Measurements from ENCODE around the gene MTMR12.
"Not testable (repeated sequence)": the region's sequence is repeated elsewhere in the genome, so short reads cannot be mapped to it uniquely, and the experiment has no call there.

DNA sequence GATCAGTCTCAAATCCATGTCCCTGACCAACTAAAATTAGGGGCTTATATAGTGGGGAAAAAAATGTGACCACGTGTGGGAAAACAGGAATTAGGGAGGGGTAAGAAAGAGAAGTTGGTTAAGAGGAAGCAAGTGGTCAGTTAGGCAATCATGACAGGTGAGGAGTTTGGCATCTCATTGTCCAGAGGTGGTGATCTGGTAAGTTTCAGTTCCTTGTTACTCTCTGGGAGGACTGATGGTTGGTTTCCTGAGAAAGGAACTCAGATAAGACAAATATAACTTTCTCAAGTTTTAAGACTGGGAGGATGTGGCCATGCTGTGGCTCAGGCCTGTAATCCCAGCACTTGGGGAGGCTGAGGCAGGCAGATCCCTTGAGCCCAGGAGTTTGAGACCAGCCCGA, 9.0 kb upstream of the MTMR12 start:
- TF ChIP-seq, protein P1, sequence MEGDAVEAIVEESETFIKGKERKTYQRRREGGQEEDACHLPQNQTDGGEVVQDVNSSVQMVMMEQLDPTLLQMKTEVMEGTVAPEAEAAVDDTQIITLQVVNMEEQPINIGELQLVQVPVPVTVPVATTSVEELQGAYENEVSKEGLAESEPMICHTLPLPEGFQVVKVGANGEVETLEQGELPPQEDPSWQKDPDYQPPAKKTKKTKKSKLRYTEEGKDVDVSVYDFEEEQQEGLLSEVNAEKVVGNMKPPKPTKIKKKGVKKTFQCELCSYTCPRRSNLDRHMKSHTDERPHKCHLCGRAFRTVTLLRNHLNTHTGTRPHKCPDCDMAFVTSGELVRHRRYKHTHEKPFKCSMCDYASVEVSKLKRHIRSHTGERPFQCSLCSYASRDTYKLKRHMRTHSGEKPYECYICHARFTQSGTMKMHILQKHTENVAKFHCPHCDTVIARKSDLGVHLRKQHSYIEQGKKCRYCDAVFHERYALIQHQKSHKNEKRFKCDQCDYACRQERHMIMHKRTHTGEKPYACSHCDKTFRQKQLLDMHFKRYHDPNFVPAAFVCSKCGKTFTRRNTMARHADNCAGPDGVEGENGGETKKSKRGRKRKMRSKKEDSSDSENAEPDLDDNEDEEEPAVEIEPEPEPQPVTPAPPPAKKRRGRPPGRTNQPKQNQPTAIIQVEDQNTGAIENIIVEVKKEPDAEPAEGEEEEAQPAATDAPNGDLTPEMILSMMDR (IDR thresholded peaks at IDR 0.05; ENCODE audit: borderline replicate concordance, extremely low read depth, low read length, poor library complexity, severe bottlenecking), result not testable (repeated sequence)
- not testable (repeated sequence) for TF ChIP-seq EZH2 (IDR thresholded peaks at IDR 0.05; ENCODE audit: borderline replicate concordance, low read depth, low read length, severe bottlenecking)
